Smooth muscle cell (in vitro differentiated cells): ENCODE measurements around the gene UCKL1. TPM values are rescaled to one million over a fixed set of nuclear protein-coding genes. Genes with fewer than 3 reads are reported as not detected.

Experiments
- DNase-seq: peaks from one replicate; lab custom pipeline; 2025; ENCODE audit not compliant: unreplicated experiment; lab: John Stamatoyannopoulos, UW
- H2AFZ ChIP-seq: fragments of 200-600 bp; sonication (generic); 2 replicates; pipeline ENCODE4 v1.6.0; 2016; ENCODE audit warnings: antibody characterized with exemption, low read depth, mild to moderate bottlenecking
- H3F3A ChIP-seq: fragments of 200-600 bp; sonication (generic); 2 replicates; pipeline ENCODE4 v1.6.0; 2017; ENCODE audit warnings: antibody characterized with exemption, low read depth
- H3K27ac ChIP-seq: fragments of 200-600 bp; sonication (generic); 2 replicates; pipeline ENCODE4 v1.5.1; 2016; ENCODE audit warnings: low read depth, mild to moderate bottlenecking
- H3K27me3 ChIP-seq: fragments of 200-600 bp; sonication (generic); 2 replicates; pipeline ENCODE4 v1.6.1; 2016; ENCODE audit warnings: low read depth, mild to moderate bottlenecking
- H3K36me3 ChIP-seq: fragments of 200-600 bp; sonication (generic); 2 replicates; pipeline ENCODE4 v1.5.1; 2016; ENCODE audit warnings: low read depth
- H3K4me1 ChIP-seq: fragments of 200-600 bp; sonication (generic); 2 replicates; pipeline ENCODE4 v1.5.1; 2016; ENCODE audit warnings: low read depth
- H3K4me2 ChIP-seq: fragments of 200-600 bp; sonication (generic); 2 replicates; pipeline ENCODE4 v1.6.0; 2016; ENCODE audit warnings: mild to moderate bottlenecking
- H3K4me3 ChIP-seq: fragments of 200-600 bp; sonication (generic); 2 replicates; pipeline ENCODE4 v1.5.1; 2016; ENCODE audit warnings: mild to moderate bottlenecking
- H3K79me2 ChIP-seq: fragments of 200-600 bp; sonication (generic); 2 replicates; pipeline ENCODE4 v1.6.0; 2016; ENCODE audit warnings: low read depth, mild to moderate bottlenecking
- H3K9ac ChIP-seq: fragments of 200-600 bp; sonication (generic); 2 replicates; pipeline ENCODE4 v1.6.0; 2016; ENCODE audit warnings: low read depth
- H3K9me3 ChIP-seq: fragments of 200-600 bp; sonication (generic); replicated peaks from 2 replicates; pipeline ENCODE4 v1.5.1; 2016; ENCODE audit warnings: low read depth
- H4K20me1 ChIP-seq: fragments of 200-600 bp; sonication (generic); 2 replicates; pipeline ENCODE4 v1.6.0; 2016; ENCODE audit warnings: low read depth
- CTCF ChIP-seq: fragments of 200-600 bp; sonication (generic); IDR thresholded peaks from 2 replicates; pipeline ENCODE4 v1.5.1; 2017; ENCODE audit warnings: borderline replicate concordance, mild to moderate bottlenecking, antibody characterized with exemption; ENCODE audit not compliant: insufficient read depth, poor library complexity, severe bottlenecking
- WGBS: methylation state at CpG from one replicate; pipeline ENCODE4 v1.1.7; 2016; ENCODE audit warnings: low lambda C conversion rate; 5-methylcytosine and 5-hydroxymethylcytosine counted together
- polyA plus RNA-seq: library from polyadenylated mRNA; unstranded; fragments of >200 nt; fragmentation: Nextera tagmentation; extraction: Ambion mirVana; gene quantifications from 2 replicates; pipeline ENCODE4 v1.2.1, GENCODE V29; 2016
- total RNA-seq: library from RNA; depleted of rRNA; stranded (reverse); fragments of >200 nt; gene quantifications from 2 replicates; pipeline ENCODE4 v1.2.3, GENCODE V29; 2014

UCKL1 gene
- total and polyA plus RNA-seq, 2 experiments from 2014 or later: 17.2 to 22.6 TPM

DNA sequence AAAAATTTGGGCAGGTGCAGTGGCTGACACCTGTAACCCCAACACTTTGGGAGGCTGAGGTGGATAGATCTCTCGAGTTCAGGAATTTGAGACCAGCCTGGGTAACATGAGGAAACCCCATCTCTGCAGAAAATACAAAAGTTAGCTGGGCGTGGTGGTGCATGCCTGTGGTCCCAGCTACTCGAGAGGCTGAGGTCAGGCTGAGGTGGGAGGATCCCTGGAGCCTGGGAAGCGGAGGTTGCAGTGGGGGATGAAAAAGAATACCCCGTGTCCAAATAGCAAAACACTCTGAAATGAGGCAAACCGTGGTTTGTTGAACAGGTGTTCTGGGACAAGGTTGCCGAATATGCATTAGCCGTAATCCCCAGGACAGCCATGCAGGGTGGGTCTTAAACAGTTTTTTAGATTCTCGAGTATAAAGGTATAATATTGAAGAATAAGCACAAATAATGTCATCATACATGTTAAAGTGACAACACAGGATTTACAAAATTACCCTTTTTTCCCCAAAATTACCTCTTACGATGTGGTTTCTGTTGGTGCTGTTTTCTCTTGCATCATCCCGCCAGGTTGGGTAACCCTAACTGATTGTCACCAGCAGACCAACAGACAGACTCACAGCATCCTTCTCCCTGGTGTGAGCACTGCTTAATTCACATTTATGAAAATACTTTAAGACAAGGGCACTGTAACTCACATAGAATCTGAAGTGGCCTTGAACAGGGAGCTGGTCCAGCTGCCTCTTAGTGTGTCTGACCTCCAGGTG lies 52.2 kb downstream of the UCKL1 start:
- H3K9me3 ChIP-seq: no peaks in the 10 kb centered on the region
- 86% methylated on average over 11 of the region's 11 CpGs for WGBS
- DNase-seq: no peak
- no peak overlapping the region for H2AFZ ChIP-seq
- H3K79me2 ChIP-seq: peaks cover 100% of the 10 kb centered on the region
- H3K4me3 ChIP-seq: no peak overlapping the region
- peaks cover 100% of the 10 kb centered on the region for H4K20me1 ChIP-seq
- H3K27me3 ChIP-seq: no peaks in the 10 kb centered on the region
- no peaks in the 10 kb centered on the region for H3F3A ChIP-seq
- no peak for TF ChIP-seq CTCF
- H3K4me2 ChIP-seq: no peak overlapping the region
- no peak overlapping the region for H3K9ac ChIP-seq
- no peaks in the 10 kb centered on the region for H3K36me3 ChIP-seq
- H3K27ac ChIP-seq: no peak overlapping the region
- H3K4me1 ChIP-seq: no peaks in the 10 kb centered on the region

GRCh38 chr20:63900413-63900812 lies 55.8 kb downstream of the UCKL1 start:
- H2AFZ ChIP-seq: no peak overlapping the region
- DNase-seq: no peak
- no peak overlapping the region for H3K9ac ChIP-seq
- H3K4me2 ChIP-seq: no peak overlapping the region
- H3K79me2 ChIP-seq: peaks cover 100% of the 10 kb centered on the region
- H3K9me3 ChIP-seq: no peaks in the 10 kb centered on the region
- peaks cover 100% of the 10 kb centered on the region for H4K20me1 ChIP-seq
- no peak overlapping the region for H3K4me3 ChIP-seq
- H3K27ac ChIP-seq: no peak overlapping the region
- WGBS: 96% methylated on average over 3 of the region's 3 CpGs
- TF ChIP-seq CTCF: no peak
- H3K36me3 ChIP-seq: no peaks in the 10 kb centered on the region
- peaks cover 10% of the 10 kb centered on the region for H3K4me1 ChIP-seq
- H3F3A ChIP-seq: peaks cover 3% of the 10 kb centered on the region
- H3K27me3 ChIP-seq: no peaks in the 10 kb centered on the region

DNA sequence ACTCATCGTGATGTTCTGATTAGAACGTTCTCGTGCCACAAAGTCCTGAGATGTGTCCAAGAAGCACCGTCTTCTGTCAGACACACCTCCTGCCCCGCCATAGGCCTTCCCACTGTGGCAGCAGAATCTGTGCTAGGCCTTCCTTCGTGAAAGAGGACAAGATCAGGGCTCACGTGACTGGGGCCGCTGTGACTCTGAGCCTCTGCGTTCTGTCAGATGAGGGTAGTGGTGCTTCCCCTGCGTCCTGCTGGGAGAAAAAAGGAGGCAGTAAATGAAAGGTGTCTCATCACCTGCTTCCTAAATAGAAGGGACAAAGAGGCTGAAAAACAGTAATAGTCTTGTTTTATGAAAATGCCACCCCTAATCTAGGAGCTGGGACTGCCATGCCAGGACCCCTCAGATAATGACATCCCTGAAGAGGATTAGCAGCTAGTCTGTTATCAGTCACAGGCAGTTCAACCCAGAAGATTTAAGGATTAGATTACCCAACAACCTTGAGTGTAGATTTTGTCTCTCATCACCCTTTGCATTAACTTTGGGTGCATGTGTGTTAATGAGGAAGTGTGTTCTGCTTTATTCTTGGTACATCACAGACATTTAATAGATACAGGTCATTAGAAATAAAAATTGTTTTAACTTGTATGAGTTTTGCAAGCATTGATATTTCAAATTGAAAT lies 57.2 kb downstream of the UCKL1 start:
- H3K9ac ChIP-seq: no peak overlapping the region
- peaks cover 6% of the 10 kb centered on the region for H3F3A ChIP-seq
- peaks cover 90% of the 10 kb centered on the region for H4K20me1 ChIP-seq
- no peak for DNase-seq
- no peak overlapping the region for H3K4me3 ChIP-seq
- H2AFZ ChIP-seq: no peak overlapping the region
- peaks cover 86% of the 10 kb centered on the region for H3K79me2 ChIP-seq
- H3K4me2 ChIP-seq: no peak overlapping the region
- 85% methylated on average over 10 of the region's 10 CpGs for WGBS
- no peaks in the 10 kb centered on the region for H3K36me3 ChIP-seq
- no peaks in the 10 kb centered on the region for H3K9me3 ChIP-seq
- no peak overlapping the region for H3K27ac ChIP-seq
- peaks cover 10% of the 10 kb centered on the region for H3K4me1 ChIP-seq
- no peaks in the 10 kb centered on the region for H3K27me3 ChIP-seq
- no peak for TF ChIP-seq CTCF
